HG03571 (cell line): ENCODE results near the gene KIAA1671.
"Not testable (repeated sequence)": the region's sequence is repeated elsewhere in the genome, so short reads cannot be mapped to it uniquely, and the experiment has no call there.

Source experiments
- ATAC-seq: cut with Tn5 transposase; IDR thresholded peaks from one replicate; pipeline ENCODE4 v1.9.1; 2021; ENCODE audit not compliant: unreplicated experiment

KIAA1671 gene

GRCh38 chr22:25219211-25219689 is 266.7 kb downstream of the KIAA1671 start, which contains the start of gene CRYBB2:
CRYBB2 (plus strand) TSS chr22:25219639; CDS start chr22:25221430, 1,791 bp downstream.
- ATAC-seq = no peak

- no peak for ATAC-seq
These were observed 267.5 kb downstream of the KIAA1671 start for GRCh38 chr22:25219948-25220442.

GRCh38 chr22:25221790-25222189 is 269.3 kb downstream of the KIAA1671 start:
- ATAC-seq = no peak

- ATAC-seq = no peak
These were observed 270.8 kb downstream of the KIAA1671 start for GRCh38 chr22:25223269-25223850.

GRCh38 chr22:25228822-25229221 is 276.3 kb downstream of the KIAA1671 start:
- no peak for ATAC-seq

- ATAC-seq = not testable (repeated sequence)
These were observed 278.2 kb downstream of the KIAA1671 start for GRCh38 chr22:25230760-25231159.

GRCh38 chr22:25232301-25232700 is 279.8 kb downstream of the KIAA1671 start:
- ATAC-seq = no peak

GRCh38 chr22:25233706-25234105 is 281.2 kb downstream of the KIAA1671 start:
- ATAC-seq = not testable (repeated sequence)

- ATAC-seq = peak; percentile 66
These were observed 283.2 kb downstream of the KIAA1671 start for GRCh38 chr22:25235547-25236290.

- no peak for ATAC-seq
These were observed 283.9 kb downstream of the KIAA1671 start for GRCh38 chr22:25236417-25236816.

GRCh38 chr22:25237503-25237902 is 285.0 kb downstream of the KIAA1671 start:
- no peak for ATAC-seq

GRCh38 chr22:25238058-25238457 is 285.5 kb downstream of the KIAA1671 start:
- ATAC-seq = not testable (repeated sequence)
